H7 (cell line): ENCODE data around the gene PARD3. TPM values are rescaled to one million over a fixed set of nuclear protein-coding genes. Genes with fewer than 3 reads are reported as not detected.

Source experiments
- DNase-seq: peaks from one replicate; pipeline ENCODE4 v3.0.0; 2012
- H3K27me3 ChIP-seq: 2 replicates; pipeline ENCODE4 v1.6.0; 2011; ENCODE audit warnings: mild to moderate bottlenecking, low read length; ENCODE audit not compliant: control insufficient read depth, insufficient read depth
- H3K36me3 ChIP-seq: replicated peaks from 2 replicates; pipeline ENCODE4 v1.5.1; 2011; ENCODE audit warnings: low read length; ENCODE audit not compliant: control insufficient read depth, insufficient read depth
- H3K4me3 ChIP-seq: 2 replicates; pipeline ENCODE4 v1.5.1; 2011; ENCODE audit warnings: low read depth, mild to moderate bottlenecking, control low read depth, low read length, moderate library complexity; ENCODE audit not compliant: insufficient read depth
- total RNA-seq: library from RNA; depleted of rRNA; stranded (reverse); fragments of >200 nt; shearing (Covaris generic); gene quantifications from 2 replicates; pipeline ENCODE4 v1.2.3, GENCODE V29; 2014

The PARD3 gene
- total RNA-seq, 1 experiment from 2014 or later = 51.1 TPM

GRCh38 chr10:34553747-34554146 lies 261.3 kb downstream of the PARD3 start:
- Histone ChIP-seq H3K36me3 (no peaks in the 10 kb centered on the region), H3K4me3 (no peak overlapping the region), H3K27me3 (no peaks in the 10 kb centered on the region)
- DNase-seq = no peak

DNA sequence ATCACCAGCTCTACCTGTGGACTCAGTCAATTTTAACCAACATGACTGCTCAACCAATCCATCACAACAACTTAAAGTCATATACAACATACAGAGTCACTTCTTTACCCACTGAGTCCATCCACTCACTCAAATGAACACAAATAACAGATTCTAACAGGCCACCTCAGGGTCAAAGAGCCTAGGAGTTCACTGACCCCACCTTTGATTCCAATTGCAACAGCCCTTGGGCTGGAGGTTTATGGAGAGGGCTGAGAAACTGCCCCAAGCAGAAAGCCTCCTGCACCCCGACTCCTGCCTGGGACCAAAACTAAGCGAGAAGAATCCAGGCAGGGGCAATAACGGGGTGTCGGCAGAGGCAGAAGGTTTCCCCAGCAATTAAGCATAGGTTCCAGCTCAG lies 263.8 kb downstream of the PARD3 start:
- H3K36me3 ChIP-seq = no peaks in the 10 kb centered on the region
- DNase-seq = no peak

GRCh38 chr10:34549953-34550352 lies 265.1 kb downstream of the PARD3 start:
- no peak overlapping the region for H3K4me3 ChIP-seq

More for the DNA sequence above, 263.8 kb downstream of the PARD3 start:
- H3K27me3 ChIP-seq = no peaks in the 10 kb centered on the region
- H3K4me3 ChIP-seq = no peak overlapping the region

GRCh38 chr10:34549001-34549400 lies 266.1 kb downstream of the PARD3 start:
- DNase-seq = no peak
- H3K36me3 ChIP-seq = no peaks in the 10 kb centered on the region
- no peak overlapping the region for H3K4me3 ChIP-seq
- H3K27me3 ChIP-seq = no peaks in the 10 kb centered on the region

More at GRCh38 chr10:34549953-34550352, 265.1 kb downstream of the PARD3 start:
- DNase-seq = no peak
- Histone ChIP-seq H3K27me3 (no peaks in the 10 kb centered on the region), H3K36me3 (no peaks in the 10 kb centered on the region)

- no peak for DNase-seq
- Histone ChIP-seq H3K4me3 (no peak overlapping the region), H3K36me3 (no peaks in the 10 kb centered on the region), H3K27me3 (no peaks in the 10 kb centered on the region)
Observed at GRCh38 chr10:34548466-34548865, 266.6 kb downstream of the PARD3 start.

- no peak for DNase-seq
- no peaks in the 10 kb centered on the region for H3K36me3 ChIP-seq
- H3K4me3 ChIP-seq = no peak overlapping the region
- no peaks in the 10 kb centered on the region for H3K27me3 ChIP-seq
Observed at GRCh38 chr10:34547695-34548094, 267.4 kb downstream of the PARD3 start.

DNA sequence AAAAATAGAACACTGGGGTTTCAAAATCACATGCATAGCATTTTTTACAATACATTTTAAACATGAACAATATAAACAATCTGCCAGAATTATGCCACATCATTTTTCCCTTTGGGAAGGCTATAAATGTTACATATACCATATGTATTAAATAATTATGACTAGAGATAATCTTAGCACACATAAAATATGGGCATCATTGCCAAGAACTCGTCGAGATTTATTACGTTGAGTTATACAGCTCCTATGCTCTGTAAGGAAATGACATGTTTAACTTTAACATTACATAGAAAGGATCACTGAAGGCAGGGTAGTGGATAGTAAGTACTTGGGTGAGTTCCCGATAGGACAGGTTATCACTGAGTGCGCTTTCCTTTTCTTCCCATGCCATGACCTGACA lies 267.8 kb downstream of the PARD3 start:
- no peaks in the 10 kb centered on the region for H3K27me3 ChIP-seq
- DNase-seq = no peak
- H3K36me3 ChIP-seq = no peaks in the 10 kb centered on the region
- no peak overlapping the region for H3K4me3 ChIP-seq

- no peaks in the 10 kb centered on the region for H3K36me3 ChIP-seq
- H3K4me3 ChIP-seq = no peak overlapping the region
- no peaks in the 10 kb centered on the region for H3K27me3 ChIP-seq
- no peak for DNase-seq
Observed at GRCh38 chr10:34544400-34544799, 270.7 kb downstream of the PARD3 start.

DNA sequence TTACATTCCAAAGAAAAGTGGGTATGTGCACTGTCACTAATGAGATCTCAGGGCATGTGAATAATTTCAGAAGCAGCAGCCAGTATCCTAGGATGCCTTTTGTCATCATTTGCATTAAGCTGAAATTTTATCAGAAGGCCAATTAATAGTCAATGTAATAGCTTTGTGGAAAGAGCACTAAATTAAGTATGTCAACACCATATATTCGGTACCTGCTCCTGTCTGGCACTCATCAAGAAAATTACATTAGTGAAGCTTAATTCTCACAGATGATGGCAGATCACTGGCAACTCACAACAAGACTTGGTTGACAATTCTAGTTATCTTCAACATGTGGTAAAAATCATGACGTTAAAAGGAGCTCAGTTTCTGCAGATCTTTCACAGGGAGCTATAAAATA lies 271.4 kb downstream of the PARD3 start:
- Histone ChIP-seq H3K36me3 (no peaks in the 10 kb centered on the region), H3K4me3 (no peak overlapping the region), H3K27me3 (no peaks in the 10 kb centered on the region)
- no peak for DNase-seq

DNA sequence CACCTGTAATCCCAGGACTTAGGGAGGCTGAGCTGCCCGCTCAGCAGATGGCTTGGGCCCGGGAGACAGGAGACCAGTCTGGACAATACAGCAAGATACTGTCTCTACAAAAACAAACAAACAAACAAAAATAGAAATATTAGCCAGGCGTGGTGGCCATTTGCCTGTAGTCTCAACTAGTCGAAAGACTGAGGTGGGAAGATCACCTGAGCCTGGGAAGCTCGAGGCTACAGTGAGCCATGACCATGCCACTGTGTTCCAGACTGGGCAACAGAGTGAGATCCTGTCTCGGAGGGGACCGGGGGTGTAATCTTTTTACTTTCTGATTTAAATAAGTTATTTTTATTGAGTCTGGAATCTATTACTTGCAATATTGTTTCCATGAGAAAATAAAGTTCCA lies 274.6 kb downstream of the PARD3 start:
- H3K4me3 ChIP-seq = no peak overlapping the region
- H3K36me3 ChIP-seq = no peaks in the 10 kb centered on the region
- no peaks in the 10 kb centered on the region for H3K27me3 ChIP-seq
- no peak for DNase-seq

- no peak for DNase-seq
- H3K36me3 ChIP-seq = no peaks in the 10 kb centered on the region
- no peak overlapping the region for H3K4me3 ChIP-seq
- no peaks in the 10 kb centered on the region for H3K27me3 ChIP-seq
Observed at GRCh38 chr10:34539533-34540315, 275.4 kb downstream of the PARD3 start.

DNA sequence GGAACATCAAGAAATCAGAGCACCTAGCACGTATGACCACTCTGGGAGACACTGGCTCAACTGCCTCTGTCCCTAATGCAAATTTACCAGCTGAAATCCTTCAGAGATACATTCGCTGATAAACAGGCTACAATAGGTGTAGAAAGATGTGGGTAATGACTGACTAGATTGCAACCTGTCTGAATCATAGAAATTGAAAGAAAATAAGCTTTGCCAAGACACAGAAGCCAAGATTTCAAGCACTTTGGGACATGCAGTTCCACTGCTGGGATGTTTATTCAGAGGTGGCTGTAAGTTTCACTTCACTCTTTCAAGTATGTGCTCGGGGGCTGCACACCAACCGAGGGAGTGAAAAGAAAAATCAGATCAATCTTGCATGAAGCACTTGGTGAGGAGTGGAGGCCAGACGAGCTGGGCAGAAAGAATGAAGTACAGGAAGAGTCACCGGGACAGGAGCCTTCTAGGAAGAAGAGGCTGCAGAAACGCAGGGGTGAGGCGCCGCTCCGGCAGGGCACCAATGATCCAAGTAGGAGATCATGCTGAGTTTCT lies 276.7 kb downstream of the PARD3 start:
- peak; percentile 8 for DNase-seq
- H3K4me3 ChIP-seq = no peak overlapping the region
- H3K27me3 ChIP-seq = no peaks in the 10 kb centered on the region

DNA sequence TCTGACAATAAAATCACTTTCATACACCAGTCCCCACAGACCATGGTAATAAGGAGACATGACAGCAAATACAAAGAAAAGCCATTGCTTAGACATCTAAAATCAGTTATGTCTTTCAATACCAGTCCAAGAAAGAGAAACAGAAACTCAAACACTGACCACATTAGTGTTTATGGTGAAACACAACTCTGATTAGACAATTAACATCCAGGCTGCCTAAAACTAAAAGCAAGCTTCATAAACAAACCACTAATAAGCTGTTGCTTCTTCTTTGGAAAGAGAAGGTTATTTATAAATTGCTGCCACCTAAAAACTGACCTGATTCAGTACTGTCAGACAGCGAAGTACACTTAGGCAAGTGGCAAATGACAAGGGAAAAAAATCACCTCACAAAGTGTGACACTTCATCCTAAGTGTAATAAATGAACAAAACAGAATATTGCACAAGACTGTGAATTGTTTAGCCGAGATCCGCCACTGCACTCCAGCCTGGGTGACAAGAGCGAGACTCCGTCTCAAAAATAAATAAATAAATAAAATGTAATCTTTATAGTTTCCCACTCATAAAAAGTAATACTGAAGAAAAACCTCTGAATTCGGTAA lies 277.4 kb downstream of the PARD3 start:
- Histone ChIP-seq H3K27me3 (no peaks in the 10 kb centered on the region), H3K4me3 (no peak overlapping the region)
- no peak for DNase-seq

More for the DNA sequence above, 276.7 kb downstream of the PARD3 start:
- no peaks in the 10 kb centered on the region for H3K36me3 ChIP-seq

DNA sequence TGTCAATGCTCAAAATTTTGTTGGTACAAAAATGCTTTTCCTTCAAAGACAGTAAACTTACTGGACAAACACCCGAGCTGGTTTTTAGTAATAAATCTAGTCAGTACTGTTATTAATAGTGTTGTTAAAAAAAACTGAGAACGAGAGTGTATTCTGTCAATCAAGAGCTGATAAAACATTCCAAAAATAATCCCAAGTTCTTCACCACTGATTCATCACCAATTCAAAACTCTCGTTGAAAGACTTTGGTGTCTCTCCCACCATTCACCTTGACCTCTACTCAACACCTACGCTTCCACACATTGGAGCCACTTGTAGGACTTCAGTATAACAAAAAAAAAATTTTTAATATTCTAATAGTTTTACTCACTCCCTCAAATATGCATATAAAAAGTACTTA lies 279.2 kb downstream of the PARD3 start:
- no peak for DNase-seq
- Histone ChIP-seq H3K4me3 (no peak overlapping the region), H3K36me3 (no peaks in the 10 kb centered on the region), H3K27me3 (no peaks in the 10 kb centered on the region)

More for the DNA sequence above, 277.4 kb downstream of the PARD3 start:
- H3K36me3 ChIP-seq = no peaks in the 10 kb centered on the region

GRCh38 chr10:34530778-34531177 lies 284.3 kb downstream of the PARD3 start:
- DNase-seq = no peak
- Histone ChIP-seq H3K4me3 (no peak overlapping the region), H3K36me3 (no peaks in the 10 kb centered on the region), H3K27me3 (no peaks in the 10 kb centered on the region)
